Naive thymus-derived CD4-positive, alpha-beta T cell (primary cell): ENCODE measurements around the gene GRM8. TPM values are rescaled to one million over a fixed set of nuclear protein-coding genes. Genes with fewer than 3 reads are reported as not detected.

ENCODE experiments used
- ATAC-seq: fragments of 150-1000 bp; cut with Tn5 transposase; 2 replicates; pipeline ENCODE4 v1.10.0; 2021; ENCODE audit warnings: mild to moderate bottlenecking, moderate library complexity
- CTCF ChIA-PET: fragments of 350-600 bp; sonication (Branson Sonifier 250); formaldehyde crosslinking; loops from one replicate; lab custom pipeline; 2021; ENCODE audit warnings: antibody characterized with exemption; lab: Charles Lee
- POLR2A ChIA-PET: fragments of 350-600 bp; sonication (Branson Sonifier 250); formaldehyde crosslinking; loops from one replicate; lab custom pipeline; 2021; ENCODE audit warnings: antibody characterized with exemption, inconsistent platforms; lab: Charles Lee
- DNase-seq, 9 donors: peaks; one replicate each; pipeline versions ENCODE4 v3.0.0 to v3.0.0-alpha.2; 2020 to 2022; ENCODE audit warnings: mixed read lengths in 1 of 9
- H3K27ac ChIP-seq: one replicate; pipeline ENCODE4 v1.7.0; 2013; ENCODE audit warnings: mild to moderate bottlenecking, low read depth, low read length, moderate library complexity
- H3K27me3 ChIP-seq, 2 donors: one replicate each; pipeline ENCODE4 v1.7.0; 2013; ENCODE audit warnings: low read length in 2 of 2, mild to moderate bottlenecking in 2 of 2, moderate library complexity in 2 of 2; ENCODE audit not compliant: control insufficient read depth in 2 of 2, insufficient read depth in 2 of 2
- H3K36me3 ChIP-seq, 3 experiments: 1 replicate in 2 of 3; 2 replicates in 1 of 3; pipeline ENCODE4 v1.7.0; 2013; ENCODE audit warnings: low read length in 3 of 3, mild to moderate bottlenecking in 3 of 3, moderate library complexity in 1 of 3; ENCODE audit not compliant: insufficient read depth in 3 of 3, control insufficient read depth in 2 of 3
- H3K4me1 ChIP-seq, 2 donors: one replicate each; pipeline ENCODE4 v1.7.0; 2013; ENCODE audit warnings: low read length in 2 of 2, mild to moderate bottlenecking in 2 of 2, moderate library complexity in 1 of 2; ENCODE audit not compliant: control insufficient read depth in 2 of 2, insufficient read depth in 2 of 2
- H3K4me3 ChIP-seq: 2 replicates; pipeline ENCODE4 v1.7.0; 2013; ENCODE audit warnings: mild to moderate bottlenecking, low read length
- H3K9me3 ChIP-seq, 3 experiments: 1 replicate in 2 of 3; 2 replicates in 1 of 3; pipeline ENCODE4 v1.7.0; 2013; ENCODE audit warnings: low read length in 3 of 3; ENCODE audit not compliant: control insufficient read depth in 2 of 3
- H3K27ac Mint-ChIP-seq, 9 donors: one replicate each; pipeline ENCODE4 v1.8.0; 2020 to 2022; ENCODE audit warnings: mixed read lengths in 9 of 9, mild to moderate bottlenecking in 8 of 9, moderate library complexity in 5 of 9, inconsistent platforms in 2 of 9
- H3K27me3 Mint-ChIP-seq, 5 donors: one replicate each; pipeline ENCODE4 v1.8.0; 2021 to 2022; ENCODE audit warnings: mixed read lengths in 5 of 5, mild to moderate bottlenecking in 1 of 5
- H3K36me3 Mint-ChIP-seq, 5 donors: one replicate each; pipeline ENCODE4 v1.8.0; 2020 to 2022; ENCODE audit warnings: mixed read lengths in 5 of 5, mild to moderate bottlenecking in 3 of 5, inconsistent platforms in 1 of 5
- H3K4me1 Mint-ChIP-seq, 7 donors: one replicate each; pipeline ENCODE4 v1.8.0; 2020 to 2022; ENCODE audit warnings: mixed read lengths in 7 of 7, mild to moderate bottlenecking in 3 of 7, inconsistent platforms in 1 of 7
- H3K4me3 Mint-ChIP-seq, 10 donors: one replicate each; pipeline ENCODE4 v1.8.0; 2020 to 2022; ENCODE audit warnings: mild to moderate bottlenecking in 10 of 10, mixed read lengths in 10 of 10, moderate library complexity in 6 of 10, inconsistent platforms in 2 of 10
- H3K9me3 Mint-ChIP-seq, 11 donors: one replicate each; pipeline ENCODE4 v1.8.0; 2020 to 2022; ENCODE audit warnings: mixed read lengths in 11 of 11, mild to moderate bottlenecking in 4 of 11, inconsistent platforms in 1 of 11, moderate library complexity in 1 of 11
- intact Hi-C, 2 donors: fragments of 100-400 bp; cut with micrococcal nuclease; formaldehyde crosslinking; loops; one replicate each; pipeline ENCODE4 v1.15.1; 2023
- polyA plus RNA-seq, 2 donors: library from polyadenylated mRNA; unstranded; fragments of 300-500 nt; fragmentation: Illumina TruSeq; gene quantifications; one replicate each; pipeline ENCODE4 v1.2.3, GENCODE V29; 2021
- total RNA-seq, 6 experiments: library from RNA in 5 of 6; stranded (reverse) in 5 of 6; gene quantifications; 1 replicate in 5 of 6; 2 replicates in 1 of 6; pipeline ENCODE4 v1.2.3 and lab custom pipeline; 2021 to 2026

Gene GRM8
- total and polyA plus RNA-seq, 7 experiments from 2014 or later = not detected

GRCh38 chr7:127137146-127137545 lies 115.6 kb downstream of the GRM8 start:
- ATAC-seq (no peak), DNase-seq (no peak)
- no peak overlapping the region for H3K27ac ChIP-seq
- no peak overlapping the region for H3K4me3 ChIP-seq
- H3K27me3 Mint-ChIP-seq = peaks cover 3 to 34% (median 10%) of the 10 kb centered on the region in 5 donors
- no peaks in the 10 kb centered on the region for H3K4me1 Mint-ChIP-seq
- no peaks in the 10 kb centered on the region for H3K36me3 Mint-ChIP-seq
- no peaks in the 10 kb centered on the region for H3K27me3 ChIP-seq
- no peak overlapping the region for H3K27ac Mint-ChIP-seq
- no peaks in the 10 kb centered on the region for H3K36me3 ChIP-seq
- POLR2A ChIA-PET = no interaction called here
- no peaks in the 10 kb centered on the region for H3K9me3 ChIP-seq
- H3K4me3 Mint-ChIP-seq = no peak overlapping the region
- H3K9me3 Mint-ChIP-seq = peaks cover 0 to 3% (median 0%) of the 10 kb centered on the region in 11 donors
- intact Hi-C loops = no loop called here
- H3K4me1 ChIP-seq = no peaks in the 10 kb centered on the region
- CTCF ChIA-PET = no interaction called here

GRCh38 chr7:127135871-127136485 lies 116.8 kb downstream of the GRM8 start:
- H3K4me1 Mint-ChIP-seq = no peaks in the 10 kb centered on the region
- no peak for DNase-seq
- Histone ChIP-seq H3K36me3 (no peaks in the 10 kb centered on the region), H3K9me3 (no peaks in the 10 kb centered on the region), H3K27me3 (no peaks in the 10 kb centered on the region), H3K4me3 (no peak overlapping the region), H3K27ac (no peak overlapping the region), H3K4me1 (no peaks in the 10 kb centered on the region)
- intact Hi-C loops = no loop called here
- ATAC-seq = no peak
- CTCF ChIA-PET = no interaction called here
- POLR2A ChIA-PET = no interaction called here
- H3K4me3 Mint-ChIP-seq = no peak overlapping the region
- peaks cover 0 to 3% (median 0%) of the 10 kb centered on the region in 11 donors for H3K9me3 Mint-ChIP-seq
- H3K36me3 Mint-ChIP-seq = no peaks in the 10 kb centered on the region
- no peak overlapping the region for H3K27ac Mint-ChIP-seq
- peaks cover 3 to 31% (median 11%) of the 10 kb centered on the region in 5 donors for H3K27me3 Mint-ChIP-seq

- H3K27ac ChIP-seq = no peak overlapping the region
- Mint-ChIP-seq H3K9me3 (peaks cover 0 to 9% (median 2%) of the 10 kb centered on the region in 11 donors), H3K27ac (no peak overlapping the region), H3K36me3 (no peaks in the 10 kb centered on the region), H3K4me3 (no peak overlapping the region), H3K27me3 (peaks cover 0 to 32% (median 20%) of the 10 kb centered on the region in 5 donors), H3K4me1 (peaks cover 0 to 3% (median 0%) of the 10 kb centered on the region in 7 donors)
- H3K4me3 ChIP-seq = no peak overlapping the region
- no peaks in the 10 kb centered on the region for H3K36me3 ChIP-seq
- H3K27me3 ChIP-seq = no peaks in the 10 kb centered on the region
- intact Hi-C loops = no loop called here
- POLR2A ChIA-PET = no interaction called here
- DNase-seq (no peak), ATAC-seq (no peak)
- H3K9me3 ChIP-seq = no peaks in the 10 kb centered on the region
- H3K4me1 ChIP-seq = no peaks in the 10 kb centered on the region
- CTCF ChIA-PET = no interaction called here
Observed at GRCh38 chr7:127123220-127123619, 129.5 kb downstream of the GRM8 start.

- POLR2A ChIA-PET = no interaction called here
- peaks cover 0 to 3% (median 0%) of the 10 kb centered on the region in 7 donors for H3K4me1 Mint-ChIP-seq
- Histone ChIP-seq H3K27me3 (no peaks in the 10 kb centered on the region), H3K36me3 (no peaks in the 10 kb centered on the region), H3K9me3 (no peaks in the 10 kb centered on the region), H3K27ac (no peak overlapping the region), H3K4me1 (no peaks in the 10 kb centered on the region), H3K4me3 (no peak overlapping the region)
- H3K27ac Mint-ChIP-seq = no peak overlapping the region
- peaks cover 0 to 11% (median 2%) of the 10 kb centered on the region in 11 donors for H3K9me3 Mint-ChIP-seq
- no peak overlapping the region for H3K4me3 Mint-ChIP-seq
- intact Hi-C loops = no loop called here
- no peaks in the 10 kb centered on the region for H3K36me3 Mint-ChIP-seq
- CTCF ChIA-PET = no interaction called here
- DNase-seq (no peak), ATAC-seq (no peak)
- peaks cover 0 to 31% (median 20%) of the 10 kb centered on the region in 5 donors for H3K27me3 Mint-ChIP-seq
Observed at GRCh38 chr7:127119517-127119916, 133.2 kb downstream of the GRM8 start.

GRCh38 chr7:127114742-127115265 lies 137.9 kb downstream of the GRM8 start:
- Mint-ChIP-seq H3K4me3 (no peak overlapping the region), H3K27me3 (peaks cover 0 to 22% (median 20%) of the 10 kb centered on the region in 5 donors), H3K27ac (no peak overlapping the region), H3K36me3 (no peaks in the 10 kb centered on the region), H3K9me3 (peaks cover 0 to 13% (median 5%) of the 10 kb centered on the region in 11 donors), H3K4me1 (peaks cover 0 to 3% (median 0%) of the 10 kb centered on the region in 7 donors)
- H3K27ac ChIP-seq = no peak overlapping the region
- no peak for DNase-seq
- no peaks in the 10 kb centered on the region for H3K27me3 ChIP-seq
- ATAC-seq = no peak
- ChIA-PET CTCF (no interaction called here), POLR2A (no interaction called here)
- no peaks in the 10 kb centered on the region for H3K9me3 ChIP-seq
- H3K36me3 ChIP-seq = no peaks in the 10 kb centered on the region
- H3K4me1 ChIP-seq = no peaks in the 10 kb centered on the region
- H3K4me3 ChIP-seq = no peak overlapping the region
- intact Hi-C loops = no loop called here

GRCh38 chr7:127107601-127108007 lies 145.1 kb downstream of the GRM8 start:
- DNase-seq = peak in 6 of 9 donors; percentile 11 to 38 (median 25)
- no peaks in the 10 kb centered on the region for H3K27me3 ChIP-seq
- ChIA-PET POLR2A (no interaction called here), CTCF (no interaction called here)
- Mint-ChIP-seq H3K9me3 (peaks cover 0 to 36% (median 15%) of the 10 kb centered on the region in 11 donors), H3K36me3 (peaks cover 0 to 6% (median 0%) of the 10 kb centered on the region in 5 donors), H3K27ac (no peak overlapping the region), H3K27me3 (peaks cover 0 to 34% (median 16%) of the 10 kb centered on the region in 5 donors), H3K4me1 (peaks cover 0 to 2% (median 0%) of the 10 kb centered on the region in 7 donors), H3K4me3 (no peak overlapping the region)
- no peak overlapping the region for H3K4me3 ChIP-seq
- no peaks in the 10 kb centered on the region for H3K4me1 ChIP-seq
- H3K9me3 ChIP-seq = peaks cover 0 to 4% (median 0%) of the 10 kb centered on the region in 3 experiments
- no peak overlapping the region for H3K27ac ChIP-seq
- H3K36me3 ChIP-seq = no peaks in the 10 kb centered on the region
- no peak for ATAC-seq
- intact Hi-C loops = no loop called here

GRCh38 chr7:127093340-127093739 lies 159.4 kb downstream of the GRM8 start:
- peaks cover 0 to 4% (median 0%) of the 10 kb centered on the region in 11 donors for H3K9me3 Mint-ChIP-seq
- no peak overlapping the region for H3K4me3 Mint-ChIP-seq
- Histone ChIP-seq H3K27me3 (no peaks in the 10 kb centered on the region), H3K36me3 (no peaks in the 10 kb centered on the region), H3K4me1 (no peaks in the 10 kb centered on the region), H3K9me3 (no peaks in the 10 kb centered on the region), H3K27ac (no peak overlapping the region), H3K4me3 (no peak overlapping the region)
- H3K4me1 Mint-ChIP-seq = no peaks in the 10 kb centered on the region
- CTCF ChIA-PET = no interaction called here
- DNase-seq (no peak), ATAC-seq (no peak)
- H3K27me3 Mint-ChIP-seq = peaks cover 0 to 19% (median 6%) of the 10 kb centered on the region in 5 donors
- POLR2A ChIA-PET = no interaction called here
- intact Hi-C loops = no loop called here
- no peaks in the 10 kb centered on the region for H3K36me3 Mint-ChIP-seq
- H3K27ac Mint-ChIP-seq = no peak overlapping the region
